ENCODE results near the gene C16orf78. TPM values are rescaled to one million over a fixed set of nuclear protein-coding genes. Genes with fewer than 3 reads are reported as not detected.

Gene C16orf78
- total and polyA plus RNA-seq, 2 of the 8 experiments (the other 6 are each of a cell fraction or from before 2014, with no cell fraction given) = not detected

DNA sequence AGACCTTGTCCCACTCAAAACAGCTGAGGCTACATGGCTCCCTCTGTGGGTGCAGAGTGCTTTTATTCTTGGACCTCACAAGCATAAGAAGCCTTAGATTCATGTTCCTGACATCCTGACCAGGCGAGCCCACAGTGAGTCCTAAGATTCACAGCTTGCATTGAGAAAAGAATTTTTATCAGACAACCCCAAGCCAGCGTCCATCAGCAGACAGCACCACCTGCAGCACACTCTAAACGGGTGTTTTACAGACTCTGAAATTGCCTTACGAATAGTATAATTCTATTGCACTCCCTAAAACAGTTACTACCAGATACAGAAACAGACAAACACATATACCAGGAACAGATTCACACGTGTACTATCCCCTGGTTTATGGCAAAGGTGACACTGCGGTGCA is 31.9 kb downstream of the C16orf78 start (continued):
- no peak for TF ChIP-seq SIX5 (IDR thresholded peaks at IDR 0.05; ENCODE audit: low read depth, low read length)
